Natural killer cell (primary cell): ENCODE results near the gene MMRN1. TPM values are rescaled to one million over a fixed set of nuclear protein-coding genes. Genes with fewer than 3 reads are reported as not detected.

Experiments used
- ATAC-seq, 3 donors: fragments of 150-1000 bp in 2 of 3; fragments of 200-7000 bp in 1 of 3; cut with Tn5 transposase; 1 replicate in 1 of 3; 2 replicates in 2 of 3; pipeline ENCODE4 v1.10.0; 2021; ENCODE audit warnings: mild to moderate bottlenecking in 2 of 3, moderate library complexity in 2 of 3
- DNase-seq, 2 donors: peaks; one replicate each; pipeline versions ENCODE4 v3.0.0 to v3.0.0-alpha.2; 2013 to 2021; ENCODE audit warnings: mixed read lengths in 1 of 2
- H3K27ac ChIP-seq: one replicate; pipeline ENCODE4 v1.5.1; 2013; ENCODE audit warnings: mild to moderate bottlenecking, low read length
- H3K27me3 ChIP-seq: one replicate; pipeline ENCODE4 v1.6.1; 2013; ENCODE audit warnings: low read length; ENCODE audit not compliant: control insufficient read depth, insufficient read depth
- H3K36me3 ChIP-seq: one replicate; pipeline ENCODE4 v1.6.1; 2013; ENCODE audit warnings: low read length; ENCODE audit not compliant: control insufficient read depth, insufficient read depth
- H3K4me1 ChIP-seq: one replicate; pipeline ENCODE4 v1.6.1; 2013; ENCODE audit warnings: low read length; ENCODE audit not compliant: control insufficient read depth, insufficient read depth
- H3K4me3 ChIP-seq: one replicate; pipeline ENCODE4 v1.5.1; 2013; ENCODE audit warnings: low read length
- H3K9me3 ChIP-seq: one replicate; pipeline ENCODE4 v1.6.1; 2013; ENCODE audit warnings: low read length; ENCODE audit not compliant: control insufficient read depth, insufficient read depth
- H3K27ac Mint-ChIP-seq, 2 donors: one replicate each; pipeline ENCODE4 v1.8.0; 2022; ENCODE audit warnings: mild to moderate bottlenecking in 2 of 2, mixed read lengths in 2 of 2, moderate library complexity in 1 of 2
- H3K27me3 Mint-ChIP-seq, 2 donors: one replicate each; pipeline ENCODE4 v1.8.0; 2022; ENCODE audit warnings: low read depth in 2 of 2, mixed read lengths in 2 of 2
- H3K36me3 Mint-ChIP-seq: one replicate; pipeline ENCODE4 v1.8.0; 2022; ENCODE audit warnings: mixed read lengths
- H3K4me1 Mint-ChIP-seq, 2 donors: one replicate each; pipeline ENCODE4 v1.8.0; 2022; ENCODE audit warnings: mixed read lengths in 2 of 2
- H3K4me3 Mint-ChIP-seq: one replicate; pipeline ENCODE4 v1.8.0; 2022; ENCODE audit warnings: mild to moderate bottlenecking, moderate library complexity, mixed read lengths
- H3K9me3 Mint-ChIP-seq, 2 donors: one replicate each; pipeline ENCODE4 v1.8.0; 2022; ENCODE audit warnings: mixed read lengths in 2 of 2
- CTCF ChIP-seq: fragments of 200-600 bp; IDR thresholded peaks from one replicate; pipeline ENCODE4 v1.8.0; 2022; ENCODE audit warnings: antibody characterized with exemption
- WGBS: methylation state at CpG from one replicate; pipeline ENCODE4 v1.1.7; 2013; ENCODE audit warnings: missing lambda C conversion rate; ENCODE audit not compliant: insufficient coverage; 5-methylcytosine and 5-hydroxymethylcytosine counted together
- intact Hi-C: fragments of 100-400 bp; cut with micrococcal nuclease; formaldehyde crosslinking; loops from one replicate; pipeline ENCODE4 v1.14.2; 2022
- total RNA-seq, 4 donors: library from RNA; stranded (reverse); fragments of 120-200 nt in 1 of 4; gene quantifications; one replicate each; pipeline versions ENCODE4 v1.2.3 to v1.2.4, GENCODE V29; 2013 to 2022

The MMRN1 gene
- total RNA-seq, 3 donors from 2014 or later (not counting 1 experiment from before 2014, with no cell fraction given), result 1.2 to 2.0 (median 1.8) TPM

- Mint-ChIP-seq H3K27ac (no peak overlapping the region), H3K36me3 (no peaks in the 10 kb centered on the region), H3K4me1 (peaks cover under 1% of the 10 kb centered on the region in 2 donors), H3K9me3 (no peaks in the 10 kb centered on the region), H3K4me3 (no peak overlapping the region), H3K27me3 (peaks cover 0 to 16% of the 10 kb centered on the region in 2 donors)
- Histone ChIP-seq H3K4me1 (no peaks in the 10 kb centered on the region), H3K36me3 (no peaks in the 10 kb centered on the region), H3K9me3 (no peaks in the 10 kb centered on the region), H3K27me3 (peaks cover 3% of the 10 kb centered on the region), H3K27ac (no peak overlapping the region), H3K4me3 (no peak overlapping the region)
- WGBS, result 63% methylated on average over 9 of the region's 9 CpGs
- DNase-seq, result no peak
- intact Hi-C loops, result no loop called here
- no peak for TF ChIP-seq CTCF
- ATAC-seq, result no peak
Measured at GRCh38 chr4:89889289-89889688, 5.4 kb upstream of the MMRN1 start.

GRCh38 chr4:89897867-89898266 lies 3.2 kb downstream of the MMRN1 start:
- no peak overlapping the region for H3K4me3 Mint-ChIP-seq
- no peak overlapping the region for H3K27ac ChIP-seq
- H3K4me1 Mint-ChIP-seq, result peaks cover 11 to 12% of the 10 kb centered on the region in 2 donors
- H3K36me3 ChIP-seq, result no peaks in the 10 kb centered on the region
- H3K9me3 Mint-ChIP-seq, result no peaks in the 10 kb centered on the region
- no peaks in the 10 kb centered on the region for H3K9me3 ChIP-seq
- intact Hi-C loops, result no loop called here
- H3K27me3 Mint-ChIP-seq, result peaks cover 0 to 4% of the 10 kb centered on the region in 2 donors
- no peak overlapping the region for H3K4me3 ChIP-seq
- peaks cover 10% of the 10 kb centered on the region for H3K4me1 ChIP-seq
- no peak for TF ChIP-seq CTCF
- H3K36me3 Mint-ChIP-seq, result no peaks in the 10 kb centered on the region
- H3K27ac Mint-ChIP-seq, result no peak overlapping the region
- DNase-seq (no peak), ATAC-seq (no peak)
- H3K27me3 ChIP-seq, result peaks cover 2% of the 10 kb centered on the region
- WGBS, result no CpG with 5 or more reads among the region's 1 CpG

GRCh38 chr4:89898304-89898716 lies 3.7 kb downstream of the MMRN1 start:
- no peak overlapping the region for H3K27ac ChIP-seq
- no peak overlapping the region for H3K4me3 ChIP-seq
- no peak for TF ChIP-seq CTCF
- Mint-ChIP-seq H3K9me3 (no peaks in the 10 kb centered on the region), H3K4me1 (peaks cover 11 to 12% of the 10 kb centered on the region in 2 donors), H3K36me3 (no peaks in the 10 kb centered on the region), H3K27ac (no peak overlapping the region), H3K27me3 (no peaks in the 10 kb centered on the region), H3K4me3 (no peak overlapping the region)
- no peaks in the 10 kb centered on the region for H3K9me3 ChIP-seq
- intact Hi-C loops, result no loop called here
- H3K27me3 ChIP-seq, result peaks cover 2% of the 10 kb centered on the region
- peak; percentile 24 to 40 (median 25) for ATAC-seq
- H3K4me1 ChIP-seq, result peaks cover 10% of the 10 kb centered on the region
- H3K36me3 ChIP-seq, result no peaks in the 10 kb centered on the region
- WGBS, result 14% methylated on average over 5 of the region's 5 CpGs
- no peak for DNase-seq

GRCh38 chr4:89899152-89899551 lies 4.5 kb downstream of the MMRN1 start:
- no peaks in the 10 kb centered on the region for H3K36me3 Mint-ChIP-seq
- peaks cover 11 to 12% of the 10 kb centered on the region in 2 donors for H3K4me1 Mint-ChIP-seq
- no peak for ATAC-seq
- no peak overlapping the region for H3K27ac ChIP-seq
- H3K4me3 ChIP-seq, result no peak overlapping the region
- no peak for DNase-seq
- no peaks in the 10 kb centered on the region for H3K9me3 Mint-ChIP-seq
- H3K27me3 Mint-ChIP-seq, result peaks cover 0 to 3% of the 10 kb centered on the region in 2 donors
- H3K9me3 ChIP-seq, result no peaks in the 10 kb centered on the region
- no peak overlapping the region for H3K27ac Mint-ChIP-seq
- intact Hi-C loops, result no loop called here
- H3K36me3 ChIP-seq, result no peaks in the 10 kb centered on the region
- H3K4me1 ChIP-seq, result peaks cover 10% of the 10 kb centered on the region
- no peaks in the 10 kb centered on the region for H3K27me3 ChIP-seq
- no peak for TF ChIP-seq CTCF
- no peak overlapping the region for H3K4me3 Mint-ChIP-seq
